Activated CD4-positive, alpha-beta memory T cell treated with anti-CD3 and anti-CD28 coated beads for 36 hours (primary cell): ENCODE data around the gene KRT20. TPM values are rescaled to one million over a fixed set of nuclear protein-coding genes. Genes with fewer than 3 reads are reported as not detected.
"Not testable (repeated sequence)": the region's sequence is repeated elsewhere in the genome, so short reads cannot be mapped to it uniquely, and the experiment has no call there.

Source experiments
- CTCF ChIA-PET: fragments of 350-600 bp; sonication (Branson Sonifier 250); formaldehyde crosslinking; loops from one replicate; lab custom pipeline; 2021; ENCODE audit warnings: antibody characterized with exemption, inconsistent platforms; lab: Charles Lee
- POLR2A ChIA-PET: fragments of 350-600 bp; sonication (Branson Sonifier 250); formaldehyde crosslinking; loops from one replicate; lab custom pipeline; 2021; ENCODE audit warnings: antibody characterized with exemption; lab: Charles Lee
- DNase-seq: peaks from one replicate; pipeline ENCODE4 v3.0.0-alpha.2; 2020
- H3K27ac Mint-ChIP-seq: one replicate; pipeline ENCODE4 v1.8.0; 2021; ENCODE audit warnings: mixed read lengths
- H3K27me3 Mint-ChIP-seq: one replicate; pipeline ENCODE4 v1.8.0; 2021; ENCODE audit warnings: mixed read lengths
- H3K36me3 Mint-ChIP-seq: one replicate; pipeline ENCODE4 v1.8.0; 2021; ENCODE audit warnings: mixed read lengths
- H3K4me1 Mint-ChIP-seq: one replicate; pipeline ENCODE4 v1.8.0; 2021; ENCODE audit warnings: low read depth, mixed read lengths
- H3K4me3 Mint-ChIP-seq: one replicate; pipeline ENCODE4 v1.8.0; 2021; ENCODE audit warnings: mild to moderate bottlenecking, mixed read lengths
- H3K9me3 Mint-ChIP-seq: one replicate; pipeline ENCODE4 v1.8.0; 2021; ENCODE audit warnings: mixed read lengths
- intact Hi-C: fragments of 100-400 bp; cut with micrococcal nuclease; formaldehyde crosslinking; loops from one replicate; pipeline ENCODE4 v1.15.1; 2023
- total RNA-seq, 2 experiments: library from RNA; stranded (reverse); gene quantifications; one replicate each; pipeline ENCODE4 v1.2.3, GENCODE V29; 2021

Gene KRT20, protein sequence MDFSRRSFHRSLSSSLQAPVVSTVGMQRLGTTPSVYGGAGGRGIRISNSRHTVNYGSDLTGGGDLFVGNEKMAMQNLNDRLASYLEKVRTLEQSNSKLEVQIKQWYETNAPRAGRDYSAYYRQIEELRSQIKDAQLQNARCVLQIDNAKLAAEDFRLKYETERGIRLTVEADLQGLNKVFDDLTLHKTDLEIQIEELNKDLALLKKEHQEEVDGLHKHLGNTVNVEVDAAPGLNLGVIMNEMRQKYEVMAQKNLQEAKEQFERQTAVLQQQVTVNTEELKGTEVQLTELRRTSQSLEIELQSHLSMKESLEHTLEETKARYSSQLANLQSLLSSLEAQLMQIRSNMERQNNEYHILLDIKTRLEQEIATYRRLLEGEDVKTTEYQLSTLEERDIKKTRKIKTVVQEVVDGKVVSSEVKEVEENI
- total RNA-seq, result not detected

DNA sequence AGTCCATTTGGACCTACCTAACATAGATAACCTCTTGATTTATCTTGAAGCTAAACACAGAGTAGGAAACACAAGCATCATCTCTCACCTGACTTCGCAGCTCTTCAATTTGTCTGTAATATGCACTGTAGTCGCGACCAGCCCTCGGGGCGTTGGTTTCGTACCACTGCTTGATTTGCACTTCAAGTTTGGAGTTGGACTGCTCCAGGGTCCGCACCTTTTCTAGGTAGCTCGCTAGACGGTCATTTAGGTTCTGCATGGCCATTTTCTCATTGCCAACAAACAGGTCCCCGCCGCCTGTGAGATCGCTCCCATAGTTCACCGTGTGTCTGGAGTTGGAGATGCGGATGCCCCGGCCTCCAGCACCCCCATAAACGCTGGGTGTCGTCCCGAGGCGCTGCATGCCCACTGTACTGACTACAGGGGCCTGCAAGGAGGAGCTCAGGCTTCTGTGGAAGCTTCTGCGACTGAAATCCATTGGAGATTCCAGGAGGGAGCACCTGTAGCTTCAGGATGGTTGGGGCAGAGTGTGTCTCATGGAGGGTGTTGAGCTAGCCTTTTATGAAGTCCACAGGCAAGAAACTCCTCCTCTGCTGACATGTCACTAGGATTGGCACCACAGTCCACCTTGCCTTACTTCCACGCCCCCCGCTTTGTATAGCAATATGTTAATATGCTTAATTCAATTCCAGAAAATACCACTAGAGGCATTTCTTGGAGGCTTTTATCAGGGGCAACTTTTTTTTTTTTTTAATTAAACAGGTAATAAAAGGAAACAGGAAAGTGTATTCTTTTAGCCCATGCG, at the start of gene KRT20:
Gene KRT20 (minus strand): TSS at position 535 of the 805 bp plus-strand sequence. CDS start 57 bp downstream, at position 478.
- ChIA-PET CTCF (no interaction called here), POLR2A (no interaction called here)
- intact Hi-C loops, result no loop called here
- no peaks in the 10 kb centered on the region for H3K9me3 Mint-ChIP-seq
- H3K36me3 Mint-ChIP-seq, result no peaks in the 10 kb centered on the region
- peaks cover 13% of the 10 kb centered on the region for H3K27me3 Mint-ChIP-seq
- no peaks in the 10 kb centered on the region for H3K4me1 Mint-ChIP-seq
- no peak within 1 kb of the TSS for H3K27ac Mint-ChIP-seq
- no peak within 1 kb of the TSS for H3K4me3 Mint-ChIP-seq
- no peak for DNase-seq

DNA sequence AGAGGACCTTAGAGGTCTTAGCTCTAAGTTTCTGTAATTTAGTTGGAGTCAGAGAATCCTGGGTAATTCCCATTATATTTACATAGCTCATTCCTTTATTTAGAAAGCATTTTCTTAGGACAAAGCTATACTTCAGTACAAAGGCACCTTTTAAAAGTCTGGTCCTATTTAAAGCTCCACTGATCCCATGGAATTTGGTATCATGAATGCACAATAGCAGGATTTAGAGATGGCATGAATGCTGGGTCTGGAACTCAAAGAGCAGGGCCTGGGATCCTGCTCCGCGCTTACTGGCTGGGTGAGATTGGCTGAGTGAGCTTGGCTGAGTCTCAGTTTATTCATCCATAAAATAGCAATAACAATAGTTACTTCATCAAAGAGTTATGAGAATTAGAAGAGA, 47.6 kb upstream of the KRT20 start:
- H3K4me3 Mint-ChIP-seq, result no peak overlapping the region
- CTCF ChIA-PET, result no interaction called here
- no peak overlapping the region for H3K27ac Mint-ChIP-seq
- no peaks in the 10 kb centered on the region for H3K4me1 Mint-ChIP-seq
- intact Hi-C loops, result no loop called here
- no peak for DNase-seq
- POLR2A ChIA-PET, result no interaction called here
- peaks cover 8% of the 10 kb centered on the region for H3K27me3 Mint-ChIP-seq
- no peaks in the 10 kb centered on the region for H3K36me3 Mint-ChIP-seq
- no peaks in the 10 kb centered on the region for H3K9me3 Mint-ChIP-seq

DNA sequence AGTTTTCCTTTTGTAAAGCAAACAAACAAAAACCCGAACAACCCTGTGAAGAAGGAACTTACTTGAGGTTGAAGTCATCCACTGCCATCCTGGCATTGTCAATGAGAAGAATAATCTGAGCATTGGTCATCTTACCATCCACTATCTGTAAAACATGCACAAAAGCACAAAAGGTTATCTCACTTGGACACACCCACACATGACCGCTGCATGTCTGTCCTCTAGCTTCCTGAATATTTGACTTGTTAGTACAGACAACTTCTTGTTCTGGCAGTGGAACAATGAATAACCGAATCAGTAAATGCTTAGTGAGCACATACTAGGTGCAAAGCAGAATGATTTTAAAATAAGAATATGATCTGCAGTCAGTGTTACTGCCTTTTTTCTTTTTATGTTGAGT, 46.3 kb upstream of the KRT20 start:
- Mint-ChIP-seq H3K36me3 (no peaks in the 10 kb centered on the region), H3K4me3 (no peak overlapping the region), H3K4me1 (no peaks in the 10 kb centered on the region), H3K9me3 (no peaks in the 10 kb centered on the region), H3K27ac (no peak overlapping the region), H3K27me3 (peaks cover 11% of the 10 kb centered on the region)
- CTCF ChIA-PET, result interaction anchor here (1.1 kb wide), 1 partner anchor 617 kb away, joined by 4 read pairs; no protein-coding TSS in a partner anchor
- intact Hi-C loops, result no loop called here
- no peak for DNase-seq
- POLR2A ChIA-PET, result no interaction called here

DNA sequence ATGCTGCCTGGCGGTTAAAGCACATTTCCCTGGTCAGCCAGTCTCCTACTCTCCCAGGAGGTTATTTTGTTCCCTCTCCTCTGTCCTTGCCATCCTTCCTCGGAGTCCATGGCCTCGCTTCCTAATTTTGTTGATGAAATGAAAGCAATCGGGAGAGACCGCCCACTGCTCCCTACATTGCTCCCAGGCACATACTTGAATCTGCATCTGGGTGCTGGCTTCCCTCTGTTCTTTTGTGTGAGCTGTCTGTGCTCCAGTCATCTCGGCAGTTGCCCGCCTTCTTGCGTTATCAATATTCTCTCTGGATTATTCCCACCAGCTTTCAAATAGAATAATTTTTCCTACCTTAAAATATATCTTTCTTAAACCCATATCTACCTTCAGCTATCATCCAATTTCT, 41.3 kb upstream of the KRT20 start:
- DNase-seq, result no peak
- Mint-ChIP-seq H3K9me3 (no peaks in the 10 kb centered on the region), H3K27ac (no peak overlapping the region), H3K27me3 (peaks cover 8% of the 10 kb centered on the region), H3K4me3 (no peak overlapping the region), H3K36me3 (no peaks in the 10 kb centered on the region), H3K4me1 (peaks cover 1% of the 10 kb centered on the region)
- intact Hi-C loops, result no loop called here
- ChIA-PET POLR2A (no interaction called here), CTCF (no interaction called here)

DNA sequence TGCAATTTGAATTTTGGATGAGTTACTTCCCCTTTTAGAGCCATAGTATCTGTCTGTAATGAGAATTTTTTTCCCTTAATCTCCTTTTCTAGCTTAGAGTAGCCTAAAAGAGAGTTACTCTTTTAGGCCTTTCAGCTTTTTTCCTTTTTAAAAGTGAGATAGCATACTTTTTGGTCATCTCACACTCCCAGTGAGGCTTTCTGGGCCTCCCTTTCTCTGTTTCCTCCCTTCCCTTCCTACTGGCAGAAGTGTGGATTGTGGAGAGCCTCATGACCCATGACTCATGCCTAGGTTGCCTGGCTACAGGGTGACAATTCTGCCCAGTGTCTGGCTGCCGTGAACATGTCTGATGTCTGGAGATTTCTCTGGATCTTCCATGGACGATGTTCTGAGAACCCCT, 37.2 kb upstream of the KRT20 start:
- no peak overlapping the region for H3K27ac Mint-ChIP-seq
- intact Hi-C loops, result no loop called here
- no peaks in the 10 kb centered on the region for H3K9me3 Mint-ChIP-seq
- DNase-seq, result no peak
- ChIA-PET POLR2A (no interaction called here), CTCF (no interaction called here)
- H3K4me3 Mint-ChIP-seq, result no peak overlapping the region
- peaks cover 5% of the 10 kb centered on the region for H3K4me1 Mint-ChIP-seq
- H3K36me3 Mint-ChIP-seq, result no peaks in the 10 kb centered on the region
- H3K27me3 Mint-ChIP-seq, result peaks cover 8% of the 10 kb centered on the region

DNA sequence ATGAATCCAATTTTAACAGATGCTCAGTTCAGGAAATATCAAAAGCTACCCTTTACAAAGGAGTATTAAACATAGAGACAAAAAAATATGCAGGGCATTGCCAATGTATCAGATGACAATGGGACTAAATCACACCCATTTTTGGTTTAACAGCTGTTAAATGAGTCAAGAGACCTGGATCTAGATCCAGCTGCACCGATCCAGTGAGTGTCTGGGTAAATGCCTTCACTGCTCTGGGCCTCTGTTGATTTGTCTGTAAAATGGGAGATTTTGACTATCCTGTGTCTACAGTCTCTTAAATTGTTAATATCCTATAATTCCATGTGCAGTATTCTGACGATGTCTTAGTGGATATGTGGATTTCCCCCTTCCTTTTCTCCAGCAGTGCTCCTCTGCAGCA, 36.0 kb upstream of the KRT20 start:
- CTCF ChIA-PET, result no interaction called here
- no peak for DNase-seq
- peaks cover 4% of the 10 kb centered on the region for H3K27me3 Mint-ChIP-seq
- H3K4me3 Mint-ChIP-seq, result no peak overlapping the region
- no peaks in the 10 kb centered on the region for H3K9me3 Mint-ChIP-seq
- no peak overlapping the region for H3K27ac Mint-ChIP-seq
- POLR2A ChIA-PET, result no interaction called here
- H3K36me3 Mint-ChIP-seq, result no peaks in the 10 kb centered on the region
- H3K4me1 Mint-ChIP-seq, result peaks cover 5% of the 10 kb centered on the region
- intact Hi-C loops, result no loop called here

DNA sequence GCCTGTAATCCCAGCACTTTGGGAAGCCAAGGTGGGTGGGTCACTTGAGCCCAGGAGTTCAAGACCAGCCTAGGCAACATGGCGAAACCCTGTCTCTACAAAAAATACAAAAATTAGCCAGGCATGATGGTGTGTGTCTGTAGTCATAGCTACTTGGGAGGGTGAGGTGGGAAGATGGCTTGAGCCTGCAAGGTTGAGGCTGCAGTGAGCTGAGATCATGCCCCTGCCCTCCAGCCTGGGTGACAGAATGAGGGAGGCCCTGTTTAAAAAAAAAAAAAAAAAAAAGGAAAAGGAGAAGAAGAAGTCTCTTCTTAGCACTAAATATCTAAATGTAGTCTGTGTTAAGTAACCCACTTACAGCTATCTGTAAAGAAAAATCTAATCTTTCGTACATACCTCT, 32.1 kb upstream of the KRT20 start:
- H3K27me3 Mint-ChIP-seq, H3K9me3 Mint-ChIP-seq, H3K36me3 Mint-ChIP-seq, DNase-seq, POLR2A ChIA-PET, H3K27ac Mint-ChIP-seq, H3K4me3 Mint-ChIP-seq: not testable (repeated sequence)
- intact Hi-C loops, result loop anchor here (5.0 kb wide), 1 partner anchor 420 kb away; no protein-coding TSS in a partner anchor
- peaks cover 12% of the 10 kb centered on the region for H3K4me1 Mint-ChIP-seq
- CTCF ChIA-PET, result interaction anchor here (0.6 to 1.5 kb wide), 4 partner anchors 299 to 749 kb away, joined by 3 to 4 read pairs (median 3); no protein-coding TSS in a partner anchor

DNA sequence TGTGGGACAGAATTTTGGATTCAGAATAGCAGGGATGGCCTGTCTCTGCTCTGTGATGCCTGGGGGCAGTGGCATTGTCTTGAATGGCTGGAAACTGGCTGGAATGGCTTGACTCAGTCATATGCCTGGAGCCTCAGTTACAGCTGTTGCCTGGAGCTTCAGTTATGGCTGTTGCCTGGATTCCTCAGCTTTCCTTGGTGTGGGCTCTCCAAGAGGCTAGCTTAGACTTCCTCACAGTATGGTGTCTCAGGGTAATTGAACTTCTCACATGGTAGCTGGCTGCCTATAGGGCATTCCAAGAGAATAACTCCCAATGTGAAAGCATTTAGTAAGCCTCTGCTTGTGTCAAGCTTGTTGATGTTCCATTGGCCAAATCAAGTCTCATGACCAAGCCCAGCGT, 31.3 kb upstream of the KRT20 start:
- DNase-seq, result no peak
- Mint-ChIP-seq H3K27ac (no peak overlapping the region), H3K36me3 (no peaks in the 10 kb centered on the region), H3K4me3 (no peak overlapping the region), H3K27me3 (peaks cover 3% of the 10 kb centered on the region), H3K4me1 (peaks cover 11% of the 10 kb centered on the region), H3K9me3 (no peaks in the 10 kb centered on the region)
- ChIA-PET POLR2A (no interaction called here), CTCF (interaction anchor here (1.0 to 2.0 kb wide), 6 partner anchors 634 to 749 kb away, joined by 3 to 5 read pairs (median 4); no protein-coding TSS in a partner anchor)
- intact Hi-C loops, result loop anchor here (5.0 kb wide), 1 partner anchor 421 kb away; no protein-coding TSS in a partner anchor

DNA sequence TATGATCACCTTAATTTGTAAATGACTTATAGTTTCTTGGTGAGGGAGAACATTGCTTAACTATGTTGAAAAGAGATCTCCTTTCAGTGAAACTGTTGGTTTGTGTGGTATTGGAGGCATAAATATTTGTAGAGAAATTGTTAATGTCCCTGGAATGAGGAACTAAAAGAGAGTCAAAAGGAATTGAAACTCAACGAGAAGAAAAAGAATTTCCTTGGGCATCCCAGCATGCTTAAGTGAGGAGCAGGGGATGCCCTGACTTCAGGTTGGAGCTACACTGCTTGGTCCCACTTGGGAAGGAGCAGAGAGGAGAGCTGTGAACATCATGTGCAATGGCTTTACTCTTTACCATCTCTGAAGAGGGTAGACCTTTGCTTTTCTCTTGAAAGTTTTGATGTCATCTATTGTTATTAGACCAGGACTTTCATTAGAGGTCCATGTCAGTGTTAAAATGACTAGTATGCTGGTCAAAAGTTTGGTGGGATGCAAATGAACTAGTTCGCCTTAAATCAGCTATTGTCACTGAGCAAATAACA, 30.7 kb upstream of the KRT20 start:
- DNase-seq, result no peak
- CTCF ChIA-PET, result interaction anchor here (0.6 to 2.0 kb wide), 5 partner anchors 123 to 748 kb away, joined by 3 to 5 read pairs (median 3); no protein-coding TSS in a partner anchor
- intact Hi-C loops, result loop anchor here (5.0 kb wide), 1 partner anchor 422 kb away; no protein-coding TSS in a partner anchor
- Mint-ChIP-seq H3K36me3 (no peaks in the 10 kb centered on the region), H3K4me1 (peaks cover 7% of the 10 kb centered on the region), H3K9me3 (no peaks in the 10 kb centered on the region), H3K27me3 (peaks cover 3% of the 10 kb centered on the region), H3K27ac (no peak overlapping the region), H3K4me3 (no peak overlapping the region)
- POLR2A ChIA-PET, result interaction anchor here (0.6 kb wide), 1 partner anchor 628 kb away, joined by 3 read pairs; no protein-coding TSS in a partner anchor

DNA sequence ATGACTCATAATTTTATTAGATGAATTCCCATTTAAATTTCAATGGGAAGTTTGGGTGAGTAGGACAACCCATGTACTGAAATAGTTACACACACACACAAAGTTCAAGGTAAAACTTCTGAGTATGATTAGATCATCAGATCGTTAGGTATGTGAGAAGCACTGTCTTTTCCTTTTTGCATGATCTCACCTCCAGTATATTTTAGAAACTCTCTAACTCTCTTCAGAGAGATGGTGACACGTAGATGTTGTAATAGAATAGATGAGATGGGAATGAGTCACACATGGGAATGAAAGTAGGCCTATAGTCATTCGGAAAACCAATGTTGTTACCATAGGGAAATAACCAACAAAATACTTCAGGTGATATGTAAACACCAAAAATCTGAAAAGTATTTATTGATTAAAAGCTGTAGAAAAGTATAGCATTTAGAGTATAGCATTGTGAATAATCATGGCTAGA, 30.2 kb upstream of the KRT20 start:
- no peaks in the 10 kb centered on the region for H3K9me3 Mint-ChIP-seq
- no peaks in the 10 kb centered on the region for H3K36me3 Mint-ChIP-seq
- CTCF ChIA-PET, result interaction anchor here (0.6 to 2.0 kb wide), 4 partner anchors 122 to 748 kb away, joined by 3 to 5 read pairs (median 4); no protein-coding TSS in a partner anchor
- DNase-seq, result no peak
- no peak overlapping the region for H3K4me3 Mint-ChIP-seq
- peaks cover 7% of the 10 kb centered on the region for H3K4me1 Mint-ChIP-seq
- intact Hi-C loops, result loop anchor here (5.0 kb wide), 1 partner anchor 422 kb away; no protein-coding TSS in a partner anchor
- peaks cover 3% of the 10 kb centered on the region for H3K27me3 Mint-ChIP-seq
- no peak overlapping the region for H3K27ac Mint-ChIP-seq
- POLR2A ChIA-PET, result interaction anchor here (0.6 kb wide), 1 partner anchor 627 kb away, joined by 3 read pairs; no protein-coding TSS in a partner anchor

DNA sequence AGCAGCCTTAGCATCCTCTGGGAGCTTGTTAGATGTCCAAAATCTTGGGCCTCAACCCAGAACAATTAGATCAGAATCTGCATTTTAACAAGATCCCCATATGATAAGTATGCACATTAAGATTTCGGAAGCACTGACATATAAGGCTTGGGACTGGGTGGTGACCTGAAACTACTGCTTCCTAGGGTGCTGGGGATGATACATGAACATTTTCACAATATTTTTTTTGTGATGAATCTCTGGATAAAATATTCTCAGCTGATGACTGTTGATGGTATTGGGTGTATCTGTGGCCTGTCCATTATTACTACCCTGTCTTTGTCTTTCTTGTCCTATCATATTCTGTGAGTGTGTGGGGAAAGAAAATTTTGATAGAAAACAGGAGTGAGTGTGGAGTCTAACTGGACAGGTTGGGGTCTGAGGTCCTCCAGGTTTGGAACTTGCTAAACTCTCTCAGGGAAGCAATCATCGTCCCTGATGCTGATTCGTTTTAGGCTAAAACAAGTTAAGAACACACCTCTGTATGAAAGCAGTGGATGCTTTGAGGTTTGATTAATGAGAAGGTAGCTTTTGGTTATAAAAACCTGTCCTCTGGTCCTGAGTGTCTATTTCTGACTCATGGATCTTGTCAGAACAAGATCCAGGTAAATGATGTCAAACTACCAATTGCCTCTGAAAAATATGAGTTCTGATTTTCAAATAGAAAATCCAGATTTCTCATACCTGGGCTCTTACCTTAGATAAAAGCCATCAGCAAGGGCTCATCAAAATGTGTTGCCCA, 29.2 kb upstream of the KRT20 start:
- peaks cover 3% of the 10 kb centered on the region for H3K27me3 Mint-ChIP-seq
- DNase-seq, result no peak
- H3K4me1 Mint-ChIP-seq, result peaks cover 7% of the 10 kb centered on the region
- H3K27ac Mint-ChIP-seq, result no peak overlapping the region
- H3K36me3 Mint-ChIP-seq, result no peaks in the 10 kb centered on the region
- H3K4me3 Mint-ChIP-seq, result no peak overlapping the region
- H3K9me3 Mint-ChIP-seq, result no peaks in the 10 kb centered on the region
- intact Hi-C loops, result no loop called here
- POLR2A ChIA-PET, result no interaction called here
- CTCF ChIA-PET, result interaction anchor here (0.7 to 2.3 kb wide), 3 partner anchors 415 to 748 kb away, joined by 3 to 12 read pairs (median 6); no protein-coding TSS in a partner anchor
